ENCODE measurements around the gene DSCAML1. TPM values are rescaled to one million over a fixed set of nuclear protein-coding genes. Genes with fewer than 3 reads are reported as not detected.

DSCAML1 gene
- total RNA-seq, 1 donor from 2014 or later, result 0.95 TPM

DNA sequence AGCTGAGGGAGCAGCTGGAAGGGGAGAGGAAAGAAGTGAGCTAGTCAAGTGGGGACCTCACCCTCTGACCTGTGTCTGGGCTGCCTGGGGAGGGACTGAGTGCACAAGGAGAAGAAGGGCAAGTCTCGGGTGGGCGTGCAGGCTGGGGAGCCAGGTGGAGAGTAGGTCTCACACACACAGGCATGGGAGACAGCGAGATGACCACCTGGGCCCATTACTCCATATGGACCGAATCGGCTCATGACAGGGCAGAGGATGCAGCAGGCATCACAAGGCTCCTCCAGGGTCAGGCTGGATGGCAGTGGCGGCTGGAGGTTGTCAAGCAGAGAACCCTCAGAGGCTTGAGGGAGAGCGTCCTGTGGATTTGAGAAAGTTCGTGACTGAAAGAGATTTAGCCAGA is 405.8 kb downstream of the DSCAML1 start:
- no peak for DNase-seq
- H3K4me1 ChIP-seq, result no peaks in the 10 kb centered on the region
- peaks cover 93% of the 10 kb centered on the region for H3K36me3 ChIP-seq
- H3K27ac ChIP-seq, result no peak overlapping the region
- intact Hi-C loops (cut with DNase I), result no loop called here
- TF ChIP-seq, protein P1, sequence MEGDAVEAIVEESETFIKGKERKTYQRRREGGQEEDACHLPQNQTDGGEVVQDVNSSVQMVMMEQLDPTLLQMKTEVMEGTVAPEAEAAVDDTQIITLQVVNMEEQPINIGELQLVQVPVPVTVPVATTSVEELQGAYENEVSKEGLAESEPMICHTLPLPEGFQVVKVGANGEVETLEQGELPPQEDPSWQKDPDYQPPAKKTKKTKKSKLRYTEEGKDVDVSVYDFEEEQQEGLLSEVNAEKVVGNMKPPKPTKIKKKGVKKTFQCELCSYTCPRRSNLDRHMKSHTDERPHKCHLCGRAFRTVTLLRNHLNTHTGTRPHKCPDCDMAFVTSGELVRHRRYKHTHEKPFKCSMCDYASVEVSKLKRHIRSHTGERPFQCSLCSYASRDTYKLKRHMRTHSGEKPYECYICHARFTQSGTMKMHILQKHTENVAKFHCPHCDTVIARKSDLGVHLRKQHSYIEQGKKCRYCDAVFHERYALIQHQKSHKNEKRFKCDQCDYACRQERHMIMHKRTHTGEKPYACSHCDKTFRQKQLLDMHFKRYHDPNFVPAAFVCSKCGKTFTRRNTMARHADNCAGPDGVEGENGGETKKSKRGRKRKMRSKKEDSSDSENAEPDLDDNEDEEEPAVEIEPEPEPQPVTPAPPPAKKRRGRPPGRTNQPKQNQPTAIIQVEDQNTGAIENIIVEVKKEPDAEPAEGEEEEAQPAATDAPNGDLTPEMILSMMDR (IDR thresholded peaks at IDR 0.05), result no peak
- ATAC-seq, result no peak
- no peaks in the 10 kb centered on the region for H3K9me3 ChIP-seq
- H3K27me3 ChIP-seq (ENCODE audit: low read depth), result no peaks in the 10 kb centered on the region
- no peak overlapping the region for H3K4me3 ChIP-seq

DNA sequence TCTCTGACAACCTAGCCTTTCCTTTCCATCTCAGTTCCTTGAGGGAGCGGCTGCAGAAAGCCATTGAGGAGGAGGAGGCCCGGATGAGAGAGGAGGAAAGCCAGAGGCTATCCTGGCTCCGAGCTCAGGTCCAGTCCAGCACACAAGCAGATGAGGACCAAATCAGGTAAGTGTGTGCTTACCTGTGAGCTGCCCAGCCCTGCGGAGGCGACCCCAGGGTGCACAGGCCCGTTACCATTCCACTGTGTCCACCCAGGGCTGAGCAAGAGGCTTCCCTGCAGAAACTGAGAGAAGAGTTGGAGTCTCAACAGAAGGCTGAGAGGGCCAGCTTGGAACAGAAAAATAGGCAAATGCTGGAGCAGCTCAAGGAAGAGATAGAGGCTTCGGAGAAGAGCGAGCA is 406.3 kb downstream of the DSCAML1 start:
- ATAC-seq, result no peak
- TF ChIP-seq, protein P1 (IDR thresholded peaks at IDR 0.05), result no peak
- H3K4me3 ChIP-seq, result no peak overlapping the region
- H3K27me3 ChIP-seq (ENCODE audit: low read depth), result no peaks in the 10 kb centered on the region
- no peak overlapping the region for H3K27ac ChIP-seq
- no peaks in the 10 kb centered on the region for H3K9me3 ChIP-seq
- H3K4me1 ChIP-seq, result no peaks in the 10 kb centered on the region
- intact Hi-C loops (cut with DNase I), result no loop called here
- H3K36me3 ChIP-seq, result peaks cover 93% of the 10 kb centered on the region
- DNase-seq, result no peak

DNA sequence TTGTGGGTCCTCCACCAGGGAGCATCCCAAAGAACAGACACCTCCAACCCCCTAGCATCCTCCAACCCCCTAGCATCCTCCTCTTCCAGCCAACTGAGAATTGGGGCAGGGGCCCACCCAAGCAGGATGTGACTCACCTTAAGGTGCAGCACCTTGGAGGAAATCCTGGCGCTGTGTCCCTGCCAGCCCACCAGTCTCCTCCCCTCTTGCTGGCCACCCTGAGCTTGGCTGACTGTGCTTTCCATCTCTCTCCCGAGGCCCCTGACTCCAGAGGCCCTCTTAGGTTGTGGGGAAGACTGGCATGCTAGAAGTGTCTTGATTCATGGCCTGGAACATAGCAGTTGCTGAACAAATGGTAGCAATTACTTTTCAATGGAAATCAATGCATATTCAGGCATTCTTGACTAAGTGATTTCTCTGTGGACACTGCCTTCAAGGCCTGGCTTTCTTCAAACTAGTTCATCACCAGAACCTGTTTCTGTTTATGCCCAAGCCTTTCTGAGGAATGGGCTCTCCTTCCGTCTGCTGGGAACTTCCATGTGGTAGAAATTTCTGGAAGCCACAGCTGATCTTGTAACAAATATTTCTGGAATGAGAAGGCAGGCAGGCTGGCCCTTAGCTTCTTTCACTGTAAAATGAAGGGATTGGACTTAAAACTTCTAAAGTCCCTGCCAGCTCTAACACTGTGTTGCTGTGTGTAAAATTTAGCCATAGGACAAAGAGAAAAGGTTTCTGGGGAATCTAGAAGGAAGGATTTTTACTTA is 408.8 kb downstream of the DSCAML1 start:
- TF ChIP-seq, protein P1 (IDR thresholded peaks at IDR 0.05), result no peak
- ATAC-seq (no peak), DNase-seq (no peak)
- intact Hi-C loops (cut with DNase I), result no loop called here
- no peak overlapping the region for H3K4me3 ChIP-seq
- no peaks in the 10 kb centered on the region for H3K27me3 ChIP-seq (ENCODE audit: low read depth)
- no peak overlapping the region for H3K27ac ChIP-seq
- no peaks in the 10 kb centered on the region for H3K4me1 ChIP-seq
- no peaks in the 10 kb centered on the region for H3K9me3 ChIP-seq
- peaks cover 92% of the 10 kb centered on the region for H3K36me3 ChIP-seq

DNA sequence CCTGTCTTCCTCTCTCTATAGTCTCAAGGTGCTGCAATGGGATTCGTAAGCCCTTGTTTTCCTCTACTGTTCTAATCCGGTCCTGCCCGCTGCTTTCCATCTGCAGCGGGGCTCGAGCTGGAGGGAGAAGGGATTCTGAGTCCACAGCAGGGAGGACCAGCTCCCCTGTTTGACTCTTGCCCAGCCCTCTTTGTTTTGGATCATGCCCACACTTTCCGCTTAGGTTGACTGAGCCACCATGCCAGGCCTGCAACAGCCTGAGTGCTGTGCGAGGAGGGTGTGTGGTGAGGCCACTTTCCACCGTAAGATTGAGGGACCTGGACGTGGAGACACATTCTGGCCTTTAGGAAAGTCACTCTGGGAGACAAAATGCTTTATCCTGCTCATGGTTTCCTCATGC is 411.1 kb downstream of the DSCAML1 start:
- no peak for DNase-seq
- ATAC-seq, result no peak
- Histone ChIP-seq H3K27ac (no peak overlapping the region), H3K4me3 (no peak overlapping the region), H3K27me3 (ENCODE audit: low read depth) (no peaks in the 10 kb centered on the region), H3K4me1 (no peaks in the 10 kb centered on the region), H3K9me3 (no peaks in the 10 kb centered on the region), H3K36me3 (peaks cover 92% of the 10 kb centered on the region)
- TF ChIP-seq, protein P1 (IDR thresholded peaks at IDR 0.05), result no peak
- intact Hi-C loops (cut with DNase I), result no loop called here

DNA sequence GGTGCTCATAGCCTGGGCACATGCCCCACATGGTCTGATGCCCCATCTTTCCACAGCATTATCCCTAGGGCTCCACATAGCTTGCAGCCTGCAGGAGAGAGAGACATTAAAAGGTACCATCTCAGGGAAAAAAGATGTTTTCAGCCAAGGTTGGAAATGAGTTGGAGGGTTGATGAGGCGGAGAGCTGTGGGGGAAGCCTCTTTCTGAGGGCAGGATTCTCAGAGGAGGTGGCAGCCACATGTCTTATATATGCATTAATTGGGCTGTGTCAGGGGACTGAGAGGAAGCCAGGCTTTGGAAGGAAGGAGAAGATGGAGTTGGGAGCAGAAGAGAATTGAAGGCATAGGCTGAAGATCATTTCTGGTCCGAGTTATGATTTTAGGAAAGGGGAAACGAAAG is 411.5 kb downstream of the DSCAML1 start:
- intact Hi-C loops (cut with DNase I), result no loop called here
- H3K9me3 ChIP-seq, result no peaks in the 10 kb centered on the region
- ATAC-seq (no peak), DNase-seq (no peak)
- no peak overlapping the region for H3K27ac ChIP-seq
- H3K27me3 ChIP-seq (ENCODE audit: low read depth), result no peaks in the 10 kb centered on the region
- peaks cover 92% of the 10 kb centered on the region for H3K36me3 ChIP-seq
- H3K4me1 ChIP-seq, result no peaks in the 10 kb centered on the region
- no peak overlapping the region for H3K4me3 ChIP-seq
- TF ChIP-seq, protein P1 (IDR thresholded peaks at IDR 0.05), result no peak

Measured in lower lobe of right lung (tissue), 2 donors.